Prostate gland (tissue), 2 donors: ENCODE results near the gene RADIL.

ENCODE experiments used
- CTCF ChIP-seq, 4 experiments: fragments of 200-600 bp in 2 of 4; fragments of 450-650 bp in 2 of 4; sonication (generic) in 2 of 4; IDR thresholded peaks; 1 replicate in 3 of 4; 2 replicates in 1 of 4; pipeline ENCODE4 v1.5.1; 2016 to 2019; ENCODE audit warnings: antibody characterized with exemption in 4 of 4, mild to moderate bottlenecking in 2 of 4, moderate library complexity in 2 of 4
- POLR2A ChIP-seq: fragments of 450-650 bp; IDR thresholded peaks from one replicate; pipeline ENCODE4 v1.6.1; 2016; ENCODE audit warnings: antibody characterized with exemption, mild to moderate bottlenecking

- no peak for TF ChIP-seq POLR2A
- TF ChIP-seq CTCF (IDR thresholded peaks at IDR 0.05) = no peak
These were observed 32.6 kb upstream of the RADIL start for GRCh38 chr7:4916113-4916512.
